ENCODE measurements around the gene POLG2. TPM values are rescaled to one million over a fixed set of nuclear protein-coding genes. Genes with fewer than 3 reads are reported as not detected.

POLG2 gene
- total and polyA plus RNA-seq, 9 of the 15 experiments (the other 6 are each of a cell fraction or from before 2014, with no cell fraction given) = 13.4 to 44.8 (median 37.0) TPM

DNA sequence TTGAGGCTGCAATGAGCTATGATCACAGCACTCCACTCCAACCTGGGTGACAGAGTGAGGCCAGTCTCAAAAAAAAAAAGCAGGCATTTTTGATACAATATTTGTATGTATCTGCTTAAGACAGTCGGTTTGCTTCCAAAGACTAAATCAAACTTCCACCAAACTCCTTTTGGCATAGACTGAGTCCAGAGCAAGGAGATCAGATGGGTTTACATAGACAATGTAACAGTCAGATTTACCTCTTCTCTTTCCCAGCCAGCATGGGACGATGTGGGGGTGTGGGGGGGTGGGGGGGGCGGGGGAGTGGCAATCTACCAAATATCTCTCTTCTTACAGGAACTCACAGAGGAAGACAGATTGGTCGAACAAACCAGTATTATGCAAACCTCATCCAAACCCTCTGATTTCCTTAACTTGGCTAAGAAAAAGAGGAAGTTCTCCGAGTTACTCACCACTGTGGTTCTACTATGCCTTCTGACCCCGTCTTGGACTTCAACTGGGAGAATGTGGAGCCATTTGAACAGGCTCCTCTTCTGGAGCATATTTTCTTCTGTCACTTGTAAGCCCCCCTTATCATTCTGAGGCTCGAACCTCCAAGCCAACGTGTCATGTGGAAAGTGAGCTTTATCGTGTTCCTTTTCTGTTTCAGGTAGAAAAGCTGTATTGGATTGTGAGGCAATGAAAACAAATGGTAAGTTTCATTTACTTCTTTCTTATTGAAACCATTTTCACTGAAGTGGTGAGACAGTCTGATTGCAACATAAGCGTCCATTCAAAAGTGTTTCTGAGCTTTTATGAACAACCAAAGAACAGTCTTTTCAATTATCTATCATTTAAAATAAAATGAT, 48.0 kb downstream of the POLG2 start, which contains the start of gene MILR1 (continued):
- TF ChIP-seq, protein P1, sequence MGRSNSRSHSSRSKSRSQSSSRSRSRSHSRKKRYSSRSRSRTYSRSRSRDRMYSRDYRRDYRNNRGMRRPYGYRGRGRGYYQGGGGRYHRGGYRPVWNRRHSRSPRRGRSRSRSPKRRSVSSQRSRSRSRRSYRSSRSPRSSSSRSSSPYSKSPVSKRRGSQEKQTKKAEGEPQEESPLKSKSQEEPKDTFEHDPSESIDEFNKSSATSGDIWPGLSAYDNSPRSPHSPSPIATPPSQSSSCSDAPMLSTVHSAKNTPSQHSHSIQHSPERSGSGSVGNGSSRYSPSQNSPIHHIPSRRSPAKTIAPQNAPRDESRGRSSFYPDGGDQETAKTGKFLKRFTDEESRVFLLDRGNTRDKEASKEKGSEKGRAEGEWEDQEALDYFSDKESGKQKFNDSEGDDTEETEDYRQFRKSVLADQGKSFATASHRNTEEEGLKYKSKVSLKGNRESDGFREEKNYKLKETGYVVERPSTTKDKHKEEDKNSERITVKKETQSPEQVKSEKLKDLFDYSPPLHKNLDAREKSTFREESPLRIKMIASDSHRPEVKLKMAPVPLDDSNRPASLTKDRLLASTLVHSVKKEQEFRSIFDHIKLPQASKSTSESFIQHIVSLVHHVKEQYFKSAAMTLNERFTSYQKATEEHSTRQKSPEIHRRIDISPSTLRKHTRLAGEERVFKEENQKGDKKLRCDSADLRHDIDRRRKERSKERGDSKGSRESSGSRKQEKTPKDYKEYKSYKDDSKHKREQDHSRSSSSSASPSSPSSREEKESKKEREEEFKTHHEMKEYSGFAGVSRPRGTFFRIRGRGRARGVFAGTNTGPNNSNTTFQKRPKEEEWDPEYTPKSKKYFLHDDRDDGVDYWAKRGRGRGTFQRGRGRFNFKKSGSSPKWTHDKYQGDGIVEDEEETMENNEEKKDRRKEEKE (IDR thresholded peaks at IDR 0.05; ENCODE audit: borderline replicate concordance in 1 of 2, control insufficient read depth in 1 of 2, low read depth in 2 of 2, low read length in 1 of 2) = no peak
- TF ChIP-seq, protein P2, sequence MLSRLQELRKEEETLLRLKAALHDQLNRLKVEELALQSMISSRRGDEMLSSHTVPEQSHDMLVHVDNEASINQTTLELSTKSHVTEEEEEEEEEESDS (CRISPR knock-in tag; IDR thresholded peaks at IDR 0.05) = no peak
- TF ChIP-seq CBFB (CRISPR knock-in tag; IDR thresholded peaks at IDR 0.05) (no peak), PRDM10 (IDR thresholded peaks at IDR 0.05; ENCODE audit: partially characterized antibody) (no peak), SLC30A9 (CRISPR knock-in tag; IDR thresholded peaks at IDR 0.05) (no peak), NFYB (IDR thresholded peaks at IDR 0.05; ENCODE audit: extremely low read depth, insufficient read length) (no peak), KLF10 (CRISPR knock-in tag; IDR thresholded peaks at IDR 0.05) (no peak), HSF4 (CRISPR knock-in tag; IDR thresholded peaks at IDR 0.05; ENCODE audit: borderline replicate concordance) (no peak), ETV1 (tag; conservative IDR thresholded peaks at IDR 0.05; ENCODE audit: low read depth) (no peak; the same call in 1 of the 2 replicates), ARID1B (IDR thresholded peaks at IDR 0.05) (peak; percentile 80), HMG20B (CRISPR knock-in tag; IDR thresholded peaks at IDR 0.05) (no peak), PTRF (tag; IDR thresholded peaks at IDR 0.05) (no peak), CREM (IDR thresholded peaks at IDR 0.05; ENCODE audit: low read depth) (0 out of 2 replicates have a peak, but pooled peaks have one; percentile 5), ZNF507 (tag; conservative IDR thresholded peaks at IDR 0.05) (no peak), MYBL2 (IDR thresholded peaks at IDR 0.05; ENCODE audit: low read depth) (no peak), MYBL2 (CRISPR knock-in tag; IDR thresholded peaks at IDR 0.05; ENCODE audit: borderline replicate concordance) (no peak), TOE1 (IDR thresholded peaks at IDR 0.05; ENCODE audit: borderline replicate concordance) (no peak), TOE1 (CRISPR knock-in tag; IDR thresholded peaks at IDR 0.05; ENCODE audit: borderline replicate concordance, low read depth) (no peak)
